HG03097 (cell line): ENCODE data around the gene BRINP2.
"Not testable (repeated sequence)": the region's sequence is repeated elsewhere in the genome, so short reads cannot be mapped to it uniquely, and the experiment has no call there.

Experiments
- ATAC-seq: cut with Tn5 transposase; IDR thresholded peaks from one replicate; pipeline ENCODE4 v1.9.1; 2021; ENCODE audit not compliant: unreplicated experiment, low FRiP score

BRINP2 gene

GRCh38 chr1:177307771-177308170, 137.0 kb downstream of the BRINP2 start:
- ATAC-seq = no peak

- no peak for ATAC-seq
Measured at GRCh38 chr1:177309880-177310279, 139.1 kb downstream of the BRINP2 start.

- ATAC-seq = no peak
Measured at GRCh38 chr1:177310326-177310725, 139.6 kb downstream of the BRINP2 start.

- no peak for ATAC-seq
Measured at GRCh38 chr1:177311111-177311510, 140.4 kb downstream of the BRINP2 start.

GRCh38 chr1:177311586-177311985, 140.8 kb downstream of the BRINP2 start:
- no peak for ATAC-seq

GRCh38 chr1:177315261-177315660, 144.5 kb downstream of the BRINP2 start:
- no peak for ATAC-seq

GRCh38 chr1:177315761-177316160, 145.0 kb downstream of the BRINP2 start:
- ATAC-seq = no peak

- not testable (repeated sequence) for ATAC-seq
Measured at GRCh38 chr1:177321434-177321833, 150.7 kb downstream of the BRINP2 start.

- no peak for ATAC-seq
Measured at GRCh38 chr1:177328251-177328650, 157.5 kb downstream of the BRINP2 start.

- ATAC-seq = no peak
Measured at GRCh38 chr1:177329871-177330270, 159.1 kb downstream of the BRINP2 start.
